Vagina (tissue), 2 donors: ENCODE results near the gene WDR6. TPM values are rescaled to one million over a fixed set of nuclear protein-coding genes. Genes with fewer than 3 reads are reported as not detected.

Source experiments
- DNase-seq, 2 donors: peaks; one replicate each; pipeline ENCODE4 v3.0.0-alpha.2; 2017; ENCODE audit errors: extremely low spot score in 2 of 2
- H3K27ac ChIP-seq: fragments of 200-600 bp; sonication (generic); one replicate; pipeline ENCODE4 v1.5.1; 2019
- H3K27me3 ChIP-seq: fragments of 200-600 bp; sonication (generic); one replicate; pipeline ENCODE4 v1.5.1; 2019
- H3K36me3 ChIP-seq, 2 donors: fragments of 200-600 bp; sonication (generic); one replicate each; pipeline ENCODE4 v1.5.1; 2017 to 2019
- H3K4me1 ChIP-seq: fragments of 200-600 bp; sonication (generic); one replicate; pipeline ENCODE4 v1.5.1; 2019
- H3K4me3 ChIP-seq, 2 donors: fragments of 200-600 bp; sonication (generic); 1 replicate in 1 of 2; 2 replicates in 1 of 2; pipeline ENCODE4 v1.5.1; 2016 to 2019
- H3K9me3 ChIP-seq: fragments of 200-600 bp; sonication (generic); one replicate; pipeline ENCODE4 v1.5.1; 2019
- POLR2A ChIP-seq, 2 donors: fragments of 450-650 bp; IDR thresholded peaks; one replicate each; pipeline ENCODE4 v1.6.1; 2017; ENCODE audit warnings: antibody characterized with exemption in 2 of 2, mild to moderate bottlenecking in 2 of 2, moderate library complexity in 2 of 2
- POLR2AphosphoS5 ChIP-seq, 2 donors: sonication (generic); formaldehyde crosslinking; IDR thresholded peaks; one replicate each; pipeline ENCODE4 v1.9.0; 2017; ENCODE audit warnings: antibody characterized with exemption in 2 of 2, mild to moderate bottlenecking in 2 of 2, low read depth in 1 of 2; ENCODE audit not compliant: insufficient read depth in 1 of 2
- intact Hi-C: fragments of 100-400 bp; cut with DNase I; formaldehyde crosslinking; loops from one replicate; pipeline ENCODE4 v1.15.1; 2023
- total RNA-seq: library from RNA; depleted of rRNA; stranded (reverse); fragments of >200 nt; gene quantifications from one replicate; pipeline ENCODE4 v1.2.3, GENCODE V29; 2016
- TF ChIP-seq, protein P1 (sequence below), 3 experiments: fragments of 450-650 bp in 2 of 3; fragments of 200-600 bp in 1 of 3; sonication (generic) in 1 of 3; IDR thresholded peaks; one replicate each; pipeline ENCODE4 v1.5.1; 2017 to 2019; ENCODE audit warnings: antibody characterized with exemption in 3 of 3, mild to moderate bottlenecking in 2 of 3, moderate library complexity in 2 of 3

The WDR6 gene
- total RNA-seq, 1 donor from 2014 or later = 109 TPM

DNA sequence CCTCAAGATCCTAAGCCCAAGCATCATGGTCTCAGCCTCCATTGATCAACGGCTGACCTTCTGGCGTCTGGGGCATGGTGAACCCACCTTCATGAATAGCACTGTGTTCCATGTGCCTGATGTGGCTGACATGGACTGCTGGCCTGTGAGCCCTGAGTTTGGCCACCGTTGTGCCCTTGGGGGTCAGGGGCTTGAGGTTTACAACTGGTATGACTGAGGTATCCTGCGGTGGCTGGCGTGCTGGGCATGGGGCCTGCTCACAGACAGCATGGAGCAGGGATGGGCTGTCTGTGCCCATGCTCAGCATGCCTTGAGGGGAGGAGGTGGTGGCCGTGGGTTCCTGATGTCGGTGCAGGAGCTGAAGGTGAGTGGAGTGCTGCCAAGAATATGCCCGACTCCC is 7.9 kb downstream of the WDR6 start:
- Histone ChIP-seq H3K27ac (no peak overlapping the region), H3K9me3 (no peaks in the 10 kb centered on the region), H3K4me3 (no peak overlapping the region), H3K27me3 (no peaks in the 10 kb centered on the region), H3K36me3 (peaks cover 0 to 42% of the 10 kb centered on the region in 2 donors), H3K4me1 (peaks cover 50% of the 10 kb centered on the region)
- intact Hi-C loops = no loop called here
- TF ChIP-seq POLR2AphosphoS5 (IDR thresholded peaks at IDR 0.05; ENCODE audit: insufficient read depth in 1 of 2, low read depth in 1 of 2) (no peak), POLR2A (IDR thresholded peaks at IDR 0.05) (no peak)
- TF ChIP-seq, protein P1, sequence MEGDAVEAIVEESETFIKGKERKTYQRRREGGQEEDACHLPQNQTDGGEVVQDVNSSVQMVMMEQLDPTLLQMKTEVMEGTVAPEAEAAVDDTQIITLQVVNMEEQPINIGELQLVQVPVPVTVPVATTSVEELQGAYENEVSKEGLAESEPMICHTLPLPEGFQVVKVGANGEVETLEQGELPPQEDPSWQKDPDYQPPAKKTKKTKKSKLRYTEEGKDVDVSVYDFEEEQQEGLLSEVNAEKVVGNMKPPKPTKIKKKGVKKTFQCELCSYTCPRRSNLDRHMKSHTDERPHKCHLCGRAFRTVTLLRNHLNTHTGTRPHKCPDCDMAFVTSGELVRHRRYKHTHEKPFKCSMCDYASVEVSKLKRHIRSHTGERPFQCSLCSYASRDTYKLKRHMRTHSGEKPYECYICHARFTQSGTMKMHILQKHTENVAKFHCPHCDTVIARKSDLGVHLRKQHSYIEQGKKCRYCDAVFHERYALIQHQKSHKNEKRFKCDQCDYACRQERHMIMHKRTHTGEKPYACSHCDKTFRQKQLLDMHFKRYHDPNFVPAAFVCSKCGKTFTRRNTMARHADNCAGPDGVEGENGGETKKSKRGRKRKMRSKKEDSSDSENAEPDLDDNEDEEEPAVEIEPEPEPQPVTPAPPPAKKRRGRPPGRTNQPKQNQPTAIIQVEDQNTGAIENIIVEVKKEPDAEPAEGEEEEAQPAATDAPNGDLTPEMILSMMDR (IDR thresholded peaks at IDR 0.05) = no peak
- DNase-seq = no peak

DNA sequence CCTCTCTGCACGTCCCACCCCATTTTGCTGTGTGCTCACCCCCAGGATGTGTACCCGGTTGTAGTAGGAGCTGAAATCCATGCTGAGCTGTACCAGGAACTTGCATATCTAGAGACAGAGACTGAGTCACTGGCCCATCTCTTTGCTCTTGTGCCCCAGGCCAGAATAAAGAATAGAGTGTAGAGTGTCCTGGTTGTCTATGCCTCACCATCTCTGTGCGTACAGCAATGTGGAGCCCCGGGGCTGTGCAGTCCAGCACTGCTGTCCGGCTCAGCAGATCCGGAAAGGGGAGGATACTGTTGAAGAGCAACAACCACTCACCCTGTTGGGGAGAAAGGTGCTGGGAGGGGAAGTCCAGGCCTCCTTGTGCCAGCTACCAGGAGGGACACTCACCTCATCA is 8.6 kb downstream of the WDR6 start:
- Histone ChIP-seq H3K27ac (no peak overlapping the region), H3K4me1 (peaks cover 57% of the 10 kb centered on the region), H3K4me3 (no peak overlapping the region), H3K27me3 (no peaks in the 10 kb centered on the region), H3K36me3 (peaks cover 0 to 42% of the 10 kb centered on the region in 2 donors), H3K9me3 (no peaks in the 10 kb centered on the region)
- intact Hi-C loops = no loop called here
- TF ChIP-seq POLR2AphosphoS5 (IDR thresholded peaks at IDR 0.05; ENCODE audit: insufficient read depth in 1 of 2, low read depth in 1 of 2) = no peak
- no peak for TF ChIP-seq POLR2A (IDR thresholded peaks at IDR 0.05)
- TF ChIP-seq, protein P1 (IDR thresholded peaks at IDR 0.05) = no peak
- no peak for DNase-seq

DNA sequence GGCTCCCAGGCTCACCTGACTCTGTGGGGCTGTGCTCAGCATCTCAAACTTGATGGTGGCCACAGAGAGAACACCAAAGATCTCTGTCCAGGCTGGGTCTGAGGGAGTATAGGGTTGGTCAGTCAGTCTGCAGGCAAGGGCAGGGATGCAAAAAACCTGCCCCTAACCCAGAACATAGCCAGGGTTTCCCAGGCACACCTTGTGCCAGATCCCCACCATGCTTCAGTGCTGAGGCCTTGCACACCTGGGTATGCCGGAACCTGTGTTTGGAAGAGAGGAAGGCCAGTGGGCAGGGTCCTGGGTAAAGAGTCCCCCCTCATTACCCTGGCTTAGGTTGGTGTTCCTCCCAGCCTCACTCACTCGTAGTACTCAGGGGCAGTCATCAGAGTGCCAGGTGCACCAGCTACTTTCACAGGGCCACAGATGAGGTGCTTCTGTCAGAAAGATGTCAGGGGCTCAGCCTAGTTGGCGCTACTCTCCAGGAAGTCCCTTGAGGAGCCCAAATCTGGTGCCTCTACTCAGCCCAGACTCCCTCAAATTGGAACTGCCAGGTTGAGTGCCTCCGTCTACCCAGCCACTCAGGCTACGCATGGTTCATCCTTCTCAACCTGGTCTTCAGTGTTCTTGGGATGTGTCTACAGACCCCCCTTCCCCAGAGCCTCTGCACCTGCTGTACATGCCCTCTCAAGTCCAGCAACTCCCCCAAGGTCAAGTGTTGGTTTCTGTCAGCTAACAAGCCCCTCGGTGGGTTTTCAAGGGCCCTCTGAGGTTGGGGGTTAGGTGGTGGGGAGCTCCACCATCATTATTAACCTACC is 9.4 kb downstream of the WDR6 start:
- TF ChIP-seq, protein P1 (IDR thresholded peaks at IDR 0.05) = no peak
- no peak for TF ChIP-seq POLR2AphosphoS5 (IDR thresholded peaks at IDR 0.05; ENCODE audit: insufficient read depth in 1 of 2, low read depth in 1 of 2)
- TF ChIP-seq POLR2A (IDR thresholded peaks at IDR 0.05) = no peak
- peaks cover 0 to 42% of the 10 kb centered on the region in 2 donors for H3K36me3 ChIP-seq
- no peak overlapping the region for H3K27ac ChIP-seq
- H3K27me3 ChIP-seq = no peaks in the 10 kb centered on the region
- no peak for DNase-seq
- H3K4me1 ChIP-seq = peaks cover 61% of the 10 kb centered on the region
- no peak overlapping the region for H3K4me3 ChIP-seq
- intact Hi-C loops = no loop called here
- no peaks in the 10 kb centered on the region for H3K9me3 ChIP-seq

DNA sequence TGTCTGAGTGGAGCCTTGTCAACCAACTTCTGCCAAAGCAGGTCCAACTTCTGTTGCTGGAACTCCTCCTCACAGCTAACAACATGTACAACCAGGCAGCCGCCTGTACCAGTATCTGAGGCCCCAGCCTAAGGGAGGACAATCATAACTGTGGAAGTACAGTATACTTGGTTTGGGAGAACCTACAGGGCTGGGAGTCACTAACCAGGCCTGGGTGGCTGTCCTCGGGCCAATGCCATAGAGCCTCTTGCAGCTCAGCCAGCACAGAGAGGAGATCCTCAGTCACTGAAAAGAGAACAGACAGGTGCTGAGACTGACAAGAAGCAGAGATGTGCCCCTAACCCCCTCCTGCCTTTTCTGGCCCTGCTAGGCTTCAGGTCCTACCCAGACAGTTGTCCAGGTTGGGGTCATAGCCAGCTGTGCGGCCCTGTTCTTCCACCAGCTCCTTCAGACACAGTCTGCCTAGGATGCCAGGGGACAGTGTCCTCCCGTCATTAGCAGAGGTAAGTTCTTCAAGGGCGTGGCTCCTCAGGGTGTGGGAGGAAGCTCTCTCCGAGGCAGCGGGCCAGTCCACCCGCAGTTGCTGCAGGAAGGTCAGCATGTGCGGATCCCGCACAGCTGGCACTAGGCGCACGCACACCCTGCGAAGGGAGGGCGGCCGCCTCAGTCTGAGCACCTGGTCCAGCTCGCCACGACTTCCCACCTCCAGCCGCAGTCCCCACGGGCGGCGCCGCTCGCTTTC is 10.2 kb downstream of the WDR6 start:
- H3K4me3 ChIP-seq = peak overlapping the region; percentile 71 to 88
- H3K9me3 ChIP-seq = no peaks in the 10 kb centered on the region
- H3K27me3 ChIP-seq = no peaks in the 10 kb centered on the region
- DNase-seq = no peak
- H3K27ac ChIP-seq = peak overlapping the region; percentile 70
- TF ChIP-seq POLR2A (IDR thresholded peaks at IDR 0.05) = no peak
- TF ChIP-seq POLR2AphosphoS5 (IDR thresholded peaks at IDR 0.05; ENCODE audit: insufficient read depth in 1 of 2, low read depth in 1 of 2) = no peak
- TF ChIP-seq, protein P1 (IDR thresholded peaks at IDR 0.05) = no peak
- intact Hi-C loops = no loop called here
- H3K36me3 ChIP-seq = peaks cover 0 to 37% of the 10 kb centered on the region in 2 donors
- peaks cover 59% of the 10 kb centered on the region for H3K4me1 ChIP-seq
